Lung microvascular endothelial cell (primary cell): Measurements from ENCODE around the gene ADGRL3. TPM values are rescaled to one million over a fixed set of nuclear protein-coding genes. Genes with fewer than 3 reads are reported as not detected.
"Not testable (repeated sequence)": the region's sequence is repeated elsewhere in the genome, so short reads cannot be mapped to it uniquely, and the experiment has no call there.

ENCODE experiments used
- DNase-seq, 2 donors: peaks; one replicate each; pipeline versions ENCODE4 v3.0.0 to v3.0.0-alpha.2; 2010; ENCODE audit warnings: low read depth in 2 of 2
- total RNA-seq: library from RNA; depleted of rRNA; stranded (reverse); fragments of >200 nt; gene quantifications from 2 replicates; pipeline ENCODE4 v1.2.1, GENCODE V29; 2014

The ADGRL3 gene
- total RNA-seq, 1 donor from 2014 or later, result 1.6 TPM

- DNase-seq, result no peak
Measured at GRCh38 chr4:61799794-61800193, 599.7 kb downstream of the ADGRL3 start.

- DNase-seq, result no peak
Measured at GRCh38 chr4:61805227-61805626, 605.1 kb downstream of the ADGRL3 start.

GRCh38 chr4:61805979-61806378 lies 605.9 kb downstream of the ADGRL3 start:
- DNase-seq, result no peak

- DNase-seq, result no peak
Measured at GRCh38 chr4:61812171-61812570, 612.0 kb downstream of the ADGRL3 start.

GRCh38 chr4:61817071-61817470 lies 616.9 kb downstream of the ADGRL3 start:
- DNase-seq, result no peak

- no peak for DNase-seq
Measured at GRCh38 chr4:61820136-61820535, 620.0 kb downstream of the ADGRL3 start.

- no peak for DNase-seq
Measured at GRCh38 chr4:61824454-61824853, 624.3 kb downstream of the ADGRL3 start.

- DNase-seq, result no peak
Measured at GRCh38 chr4:61827907-61828391, 627.8 kb downstream of the ADGRL3 start.

- no peak for DNase-seq
Measured at GRCh38 chr4:61828960-61829359, 628.8 kb downstream of the ADGRL3 start.

GRCh38 chr4:61831987-61832386 lies 631.9 kb downstream of the ADGRL3 start:
- no peak for DNase-seq

GRCh38 chr4:61837395-61837794 lies 637.3 kb downstream of the ADGRL3 start:
- DNase-seq, result no peak

GRCh38 chr4:61838072-61838471 lies 637.9 kb downstream of the ADGRL3 start:
- DNase-seq, result no peak

- no peak for DNase-seq
Measured at GRCh38 chr4:61841714-61842113, 641.6 kb downstream of the ADGRL3 start.

- DNase-seq, result no peak
Measured at GRCh38 chr4:61851126-61851525, 651.0 kb downstream of the ADGRL3 start.

GRCh38 chr4:61852105-61852504 lies 652.0 kb downstream of the ADGRL3 start:
- not testable (repeated sequence) for DNase-seq

- no peak for DNase-seq
Measured at GRCh38 chr4:61853041-61853440, 652.9 kb downstream of the ADGRL3 start.

- no peak for DNase-seq
Measured at GRCh38 chr4:61860376-61860775, 660.2 kb downstream of the ADGRL3 start.

- DNase-seq, result no peak
Measured at GRCh38 chr4:61864286-61864685, 664.2 kb downstream of the ADGRL3 start.

- DNase-seq, result no peak
Measured at GRCh38 chr4:61866378-61867030, 666.4 kb downstream of the ADGRL3 start.

- no peak for DNase-seq
Measured at GRCh38 chr4:61872983-61873382, 672.9 kb downstream of the ADGRL3 start.

- DNase-seq, result no peak
Measured at GRCh38 chr4:61877266-61877665, 677.1 kb downstream of the ADGRL3 start.

GRCh38 chr4:61877893-61878292 lies 677.8 kb downstream of the ADGRL3 start:
- DNase-seq, result no peak

GRCh38 chr4:61882381-61882780 lies 682.3 kb downstream of the ADGRL3 start:
- DNase-seq, result no peak

- no peak for DNase-seq
Measured at GRCh38 chr4:61886131-61886530, 686.0 kb downstream of the ADGRL3 start.
